ENCODE results near the gene CMTR2. TPM values are rescaled to one million over a fixed set of nuclear protein-coding genes. Genes with fewer than 3 reads are reported as not detected.

The CMTR2 gene
- total and polyA plus RNA-seq, 3 donors from 2014 or later: 22.2 to 36.8 (median 25.8) TPM

GRCh38 chr16:71250461-71251235 lies 38.6 kb downstream of the CMTR2 start:
- no peaks in the 10 kb centered on the region for H3K9me3 ChIP-seq
- H3K4me1 ChIP-seq: no peaks in the 10 kb centered on the region
- H3K4me3 ChIP-seq: no peak overlapping the region
- H3K36me3 ChIP-seq (ENCODE audit: low read depth, missing control alignments): no peaks in the 10 kb centered on the region
- H3K27ac ChIP-seq: no peak overlapping the region
- intact Hi-C loops (cut with DNase I; ENCODE audit: low total_unique reads): no loop called here
- 83 to 88% methylated on average over 5 of the region's 5 CpGs for WGBS, 2 donors
- TF ChIP-seq CTCF (IDR thresholded peaks at IDR 0.05): no peak
- no peaks in the 10 kb centered on the region for H3K27me3 ChIP-seq
- no peak for DNase-seq

GRCh38 chr16:71249399-71249798 lies 39.8 kb downstream of the CMTR2 start:
- Histone ChIP-seq H3K27me3 (no peaks in the 10 kb centered on the region), H3K4me1 (no peaks in the 10 kb centered on the region), H3K36me3 (ENCODE audit: low read depth, missing control alignments) (no peaks in the 10 kb centered on the region), H3K9me3 (no peaks in the 10 kb centered on the region), H3K4me3 (no peak overlapping the region), H3K27ac (no peak overlapping the region)
- TF ChIP-seq POLR2A (IDR thresholded peaks at IDR 0.05) (no peak), CTCF (IDR thresholded peaks at IDR 0.05) (no peak)
- no peak for DNase-seq
- intact Hi-C loops (cut with DNase I; ENCODE audit: low total_unique reads): no loop called here
- WGBS, 2 donors: 47 to 62% methylated on average over 1 of the region's 1 CpG

DNA sequence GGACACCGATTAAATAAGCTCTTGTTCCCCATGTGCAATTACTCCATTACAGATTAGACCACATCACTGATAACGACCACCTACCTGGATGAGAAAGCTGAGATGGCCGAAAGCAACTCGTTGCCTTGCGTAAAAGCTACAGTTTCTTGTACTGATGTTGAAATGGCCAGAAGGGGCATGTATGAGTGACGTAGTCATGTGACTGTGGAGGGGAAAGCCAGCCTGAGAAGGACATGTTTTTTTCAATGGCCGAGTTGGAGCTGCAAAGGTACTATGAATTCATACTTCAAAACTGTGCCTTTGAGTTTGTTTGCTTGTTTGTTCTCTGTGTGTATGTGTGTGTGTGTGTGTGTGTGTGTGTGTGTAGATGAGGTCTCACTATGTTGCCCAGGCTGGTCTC lies 41.7 kb downstream of the CMTR2 start:
- Histone ChIP-seq H3K9me3 (no peaks in the 10 kb centered on the region), H3K36me3 (ENCODE audit: low read depth, missing control alignments) (no peaks in the 10 kb centered on the region), H3K4me3 (no peak overlapping the region), H3K4me1 (no peaks in the 10 kb centered on the region), H3K27me3 (no peaks in the 10 kb centered on the region), H3K27ac (no peak overlapping the region)
- intact Hi-C loops (cut with DNase I; ENCODE audit: low total_unique reads): no loop called here
- WGBS, 2 donors: 87 to 93% methylated on average over 7 of the region's 7 CpGs
- no peak for DNase-seq
- TF ChIP-seq POLR2A (IDR thresholded peaks at IDR 0.05): no peak
- no peak for TF ChIP-seq CTCF (IDR thresholded peaks at IDR 0.05)

- Histone ChIP-seq H3K9me3 (no peaks in the 10 kb centered on the region), H3K27ac (no peak overlapping the region), H3K36me3 (ENCODE audit: low read depth, missing control alignments) (no peaks in the 10 kb centered on the region), H3K4me1 (no peaks in the 10 kb centered on the region), H3K4me3 (no peak overlapping the region), H3K27me3 (no peaks in the 10 kb centered on the region)
- TF ChIP-seq CTCF (IDR thresholded peaks at IDR 0.05) (no peak), POLR2A (IDR thresholded peaks at IDR 0.05) (no peak)
- intact Hi-C loops (cut with DNase I; ENCODE audit: low total_unique reads): no loop called here
- DNase-seq: no peak
These were observed 42.9 kb downstream of the CMTR2 start for GRCh38 chr16:71246309-71246708.

DNA sequence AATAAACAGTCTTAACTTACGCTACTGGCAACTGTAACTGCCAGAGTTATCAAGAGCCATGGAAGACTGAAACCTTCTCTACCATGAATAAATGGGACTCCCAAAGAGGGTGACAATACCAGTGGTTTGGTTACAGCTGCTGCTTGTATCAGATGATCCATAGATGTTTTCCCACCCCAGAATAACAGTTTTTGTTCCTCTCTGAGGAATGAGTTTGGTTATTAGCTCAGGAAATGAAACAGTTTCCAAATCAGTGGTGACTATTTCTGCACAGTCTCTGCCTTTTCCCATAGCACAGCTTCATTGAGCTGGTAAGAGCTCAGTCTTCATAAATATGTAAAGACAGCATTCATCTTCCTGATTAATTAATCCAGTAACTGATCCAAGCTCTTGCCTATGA lies 44.7 kb downstream of the CMTR2 start:
- no peak overlapping the region for H3K4me3 ChIP-seq

More for the DNA sequence above, 44.7 kb downstream of the CMTR2 start:
- no peaks in the 10 kb centered on the region for H3K9me3 ChIP-seq
- no peaks in the 10 kb centered on the region for H3K27me3 ChIP-seq
- no peak overlapping the region for H3K27ac ChIP-seq
- H3K4me1 ChIP-seq: no peaks in the 10 kb centered on the region
- no peak for DNase-seq
- intact Hi-C loops (cut with DNase I; ENCODE audit: low total_unique reads): no loop called here
- 86 to 91% methylated on average over 1 of the region's 1 CpG for WGBS, 2 donors
- H3K36me3 ChIP-seq (ENCODE audit: low read depth, missing control alignments): no peaks in the 10 kb centered on the region
- TF ChIP-seq CTCF (IDR thresholded peaks at IDR 0.05) (no peak), POLR2A (IDR thresholded peaks at IDR 0.05) (no peak)

All from testis (tissue), 3 donors.